CD14-positive monocyte (primary cell): Measurements from ENCODE around the gene TECPR1. TPM values are rescaled to one million over a fixed set of nuclear protein-coding genes. Genes with fewer than 3 reads are reported as not detected.

Source experiments
- DNase-seq, 3 donors: peaks; one replicate each; pipeline ENCODE4 v3.0.0-alpha.2; 2011 to 2022
- H2AFZ ChIP-seq: 2 replicates; pipeline ENCODE4 v1.6.0; 2012; ENCODE audit warnings: mild to moderate bottlenecking, low read depth, low read length, inconsistent platforms; ENCODE audit not compliant: insufficient read depth, poor library complexity, severe bottlenecking
- H3K27ac ChIP-seq, 2 donors: 1 replicate in 1 of 2; 2 replicates in 1 of 2; pipeline ENCODE4 v1.5.1; 2012 to 2013; ENCODE audit warnings: low read length in 2 of 2, control low read depth in 1 of 2, inconsistent platforms in 1 of 2, low read depth in 1 of 2, mild to moderate bottlenecking in 1 of 2
- H3K27me3 ChIP-seq, 2 donors: one replicate each; pipeline versions ENCODE4 v1.6.0 to v1.6.1; 2011 to 2013; ENCODE audit warnings: low read length in 2 of 2; ENCODE audit not compliant: control insufficient read depth in 2 of 2, insufficient read depth in 2 of 2
- H3K36me3 ChIP-seq, 2 donors: replicated peaks in 1 of 2; 1 replicate in 1 of 2; 2 replicates in 1 of 2; pipeline versions ENCODE4 v1.5.1 to v1.6.1; 2012 to 2013; ENCODE audit warnings: low read length in 2 of 2, control low read depth in 1 of 2, inconsistent platforms in 1 of 2, mild to moderate bottlenecking in 1 of 2; ENCODE audit not compliant: insufficient read depth in 2 of 2, control insufficient read depth in 1 of 2
- H3K4me1 ChIP-seq, 2 donors: 1 replicate in 1 of 2; 2 replicates in 1 of 2; pipeline versions ENCODE4 v1.5.1 to v1.6.1; 2012 to 2013; ENCODE audit warnings: low read length in 2 of 2, control low read depth in 1 of 2, inconsistent platforms in 1 of 2, mild to moderate bottlenecking in 1 of 2, moderate library complexity in 1 of 2; ENCODE audit not compliant: insufficient read depth in 2 of 2, control insufficient read depth in 1 of 2
- H3K4me2 ChIP-seq: replicated peaks from 2 replicates; pipeline ENCODE3; 2012; ENCODE audit warnings: low read length, moderate library complexity, mild to moderate bottlenecking; ENCODE audit not compliant: poor library complexity, severe bottlenecking; ENCODE audit errors: extremely low read depth
- H3K4me3 ChIP-seq, 3 experiments: fragments of 200-600 bp in 1 of 3; sonication (generic) in 1 of 3; replicated peaks in 1 of 3; 1 replicate in 2 of 3; 2 replicates in 1 of 3; pipeline ENCODE4 v1.5.1; 2011 to 2013; ENCODE audit warnings: low read length in 3 of 3, mild to moderate bottlenecking in 3 of 3, control low read depth in 2 of 3, low read depth in 2 of 3, inconsistent platforms in 1 of 3, moderate library complexity in 1 of 3
- H3K79me2 ChIP-seq: 2 replicates; pipeline ENCODE4 v1.6.0; 2012; ENCODE audit warnings: mild to moderate bottlenecking, control low read depth, inconsistent platforms, low read length, moderate library complexity; ENCODE audit not compliant: insufficient read depth
- H3K9ac ChIP-seq: 2 replicates; pipeline ENCODE4 v1.6.0; 2017; ENCODE audit warnings: low read length, mild to moderate bottlenecking; ENCODE audit not compliant: insufficient read depth, poor library complexity, severe bottlenecking
- H3K9me3 ChIP-seq, 2 donors: replicated peaks in 1 of 2; 1 replicate in 1 of 2; 2 replicates in 1 of 2; pipeline versions ENCODE4 v1.5.1 to v1.6.1; 2012 to 2013; ENCODE audit warnings: low read length in 2 of 2, control low read depth in 1 of 2; ENCODE audit not compliant: control insufficient read depth in 1 of 2, insufficient read depth in 1 of 2
- H4K20me1 ChIP-seq: 2 replicates; pipeline ENCODE4 v1.6.0; 2012; ENCODE audit warnings: mild to moderate bottlenecking, low read length, control low read depth, moderate library complexity; ENCODE audit not compliant: insufficient read depth
- H3K27ac Mint-ChIP-seq, 7 donors: one replicate each; pipeline ENCODE4 v1.8.0; 2020; ENCODE audit warnings: mild to moderate bottlenecking in 7 of 7, mixed read lengths in 7 of 7, moderate library complexity in 6 of 7, inconsistent platforms in 2 of 7
- H3K27me3 Mint-ChIP-seq, 3 donors: one replicate each; pipeline ENCODE4 v1.8.0; 2021 to 2022; ENCODE audit warnings: low read depth in 3 of 3, mild to moderate bottlenecking in 3 of 3, mixed read lengths in 3 of 3, moderate library complexity in 3 of 3, inconsistent platforms in 1 of 3
- H3K36me3 Mint-ChIP-seq, 2 donors: one replicate each; pipeline ENCODE4 v1.8.0; 2020; ENCODE audit warnings: mixed read lengths in 2 of 2, inconsistent platforms in 1 of 2, mild to moderate bottlenecking in 1 of 2
- H3K4me1 Mint-ChIP-seq: one replicate; pipeline ENCODE4 v1.8.0; 2020; ENCODE audit warnings: mild to moderate bottlenecking, mixed read lengths
- H3K4me3 Mint-ChIP-seq, 2 donors: one replicate each; pipeline ENCODE4 v1.8.0; 2020; ENCODE audit warnings: mild to moderate bottlenecking in 2 of 2, mixed read lengths in 2 of 2, moderate library complexity in 1 of 2
- H3K9me3 Mint-ChIP-seq, 7 donors: one replicate each; pipeline ENCODE4 v1.8.0; 2020 to 2022; ENCODE audit warnings: mixed read lengths in 7 of 7, mild to moderate bottlenecking in 6 of 7, moderate library complexity in 6 of 7, inconsistent platforms in 2 of 7
- CTCF ChIP-seq: fragments of 200-600 bp; IDR thresholded peaks from one replicate; pipeline ENCODE4 v1.8.0; 2022; ENCODE audit warnings: antibody characterized with exemption, mild to moderate bottlenecking
- WGBS: methylation state at CpG from one replicate; pipeline ENCODE4 v1.1.5; 2013; ENCODE audit warnings: missing lambda C conversion rate; ENCODE audit not compliant: insufficient coverage; 5-methylcytosine and 5-hydroxymethylcytosine counted together
- intact Hi-C, 2 donors: fragments of 100-400 bp; cut with micrococcal nuclease; formaldehyde crosslinking; loops; one replicate each; pipeline versions ENCODE4 v1.15.0 to v1.15.1; 2023
- polyA plus RNA-seq, 3 donors: library from polyadenylated mRNA; depleted of rRNA in 1 of 3; unstranded in 2 of 3; stranded (reverse) in 1 of 3; fragments of 300-500 nt in 2 of 3; fragments of >200 nt in 1 of 3; fragmentation: Illumina TruSeq in 2 of 3; gene quantifications; 1 replicate in 2 of 3; 2 replicates in 1 of 3; pipeline ENCODE4 v1.2.3, GENCODE V29; 2012 to 2021

The TECPR1 gene
- polyA plus RNA-seq, 3 donors, result 5.7 to 20.0 (median 10.2) TPM

GRCh38 chr7:98191668-98192431 is 60.2 kb downstream of the TECPR1 start:
- no peak overlapping the region for H3K4me2 ChIP-seq
- no peaks in the 10 kb centered on the region for H3K79me2 ChIP-seq
- H4K20me1 ChIP-seq, result peaks cover 13% of the 10 kb centered on the region
- no peak overlapping the region for H3K27ac ChIP-seq
- TF ChIP-seq CTCF, result no peak
- no peak overlapping the region for H3K27ac Mint-ChIP-seq
- H3K4me1 ChIP-seq, result peaks cover 7 to 9% of the 10 kb centered on the region in 2 donors
- H3K36me3 Mint-ChIP-seq, result peaks cover 83 to 90% of the 10 kb centered on the region in 2 donors
- peaks cover 10% of the 10 kb centered on the region for H3K4me1 Mint-ChIP-seq
- intact Hi-C loops, result no loop called here
- no peak for DNase-seq
- H3K27me3 Mint-ChIP-seq, result peaks cover 0 to 3% (median 1%) of the 10 kb centered on the region in 3 donors
- H3K9ac ChIP-seq, result no peak overlapping the region
- H3K36me3 ChIP-seq, result peaks cover 32 to 76% of the 10 kb centered on the region in 2 donors
- WGBS, result 99% methylated on average over 23 of the region's 32 CpGs
- H2AFZ ChIP-seq, result no peak overlapping the region
- peaks cover 9 to 14% of the 10 kb centered on the region in 2 donors for H3K9me3 ChIP-seq
- H3K4me3 ChIP-seq, result no peak overlapping the region
- H3K9me3 Mint-ChIP-seq, result peaks cover 6 to 19% (median 15%) of the 10 kb centered on the region in 7 donors
- no peak overlapping the region for H3K4me3 Mint-ChIP-seq
- no peaks in the 10 kb centered on the region for H3K27me3 ChIP-seq

- no peak overlapping the region for H3K27ac Mint-ChIP-seq
- Histone ChIP-seq H4K20me1 (peaks cover 3% of the 10 kb centered on the region), H3K4me1 (peaks cover 18 to 29% of the 10 kb centered on the region in 2 donors), H3K27ac (no peak overlapping the region), H3K9me3 (peaks cover 9 to 14% of the 10 kb centered on the region in 2 donors), H3K36me3 (peaks cover 25 to 58% of the 10 kb centered on the region in 2 donors), H3K4me3 (no peak overlapping the region), H3K79me2 (no peaks in the 10 kb centered on the region), H3K9ac (no peak overlapping the region), H3K4me2 (no peak overlapping the region), H3K27me3 (no peaks in the 10 kb centered on the region), H2AFZ (no peak overlapping the region)
- peaks cover 31% of the 10 kb centered on the region for H3K4me1 Mint-ChIP-seq
- H3K27me3 Mint-ChIP-seq, result peaks cover 0 to 5% (median 1%) of the 10 kb centered on the region in 3 donors
- no peak for TF ChIP-seq CTCF
- no peak overlapping the region for H3K4me3 Mint-ChIP-seq
- peaks cover 6 to 19% (median 15%) of the 10 kb centered on the region in 7 donors for H3K9me3 Mint-ChIP-seq
- peaks cover 64 to 74% of the 10 kb centered on the region in 2 donors for H3K36me3 Mint-ChIP-seq
- 97% methylated on average over 10 of the region's 11 CpGs for WGBS
- intact Hi-C loops, result no loop called here
- DNase-seq, result no peak
These were observed 62.5 kb downstream of the TECPR1 start for GRCh38 chr7:98189559-98189958.
